ENCODE data around the gene MYT1.
"Not testable (repeated sequence)": the region's sequence is repeated elsewhere in the genome, so short reads cannot be mapped to it uniquely, and the experiment has no call there.

The MYT1 gene

DNA sequence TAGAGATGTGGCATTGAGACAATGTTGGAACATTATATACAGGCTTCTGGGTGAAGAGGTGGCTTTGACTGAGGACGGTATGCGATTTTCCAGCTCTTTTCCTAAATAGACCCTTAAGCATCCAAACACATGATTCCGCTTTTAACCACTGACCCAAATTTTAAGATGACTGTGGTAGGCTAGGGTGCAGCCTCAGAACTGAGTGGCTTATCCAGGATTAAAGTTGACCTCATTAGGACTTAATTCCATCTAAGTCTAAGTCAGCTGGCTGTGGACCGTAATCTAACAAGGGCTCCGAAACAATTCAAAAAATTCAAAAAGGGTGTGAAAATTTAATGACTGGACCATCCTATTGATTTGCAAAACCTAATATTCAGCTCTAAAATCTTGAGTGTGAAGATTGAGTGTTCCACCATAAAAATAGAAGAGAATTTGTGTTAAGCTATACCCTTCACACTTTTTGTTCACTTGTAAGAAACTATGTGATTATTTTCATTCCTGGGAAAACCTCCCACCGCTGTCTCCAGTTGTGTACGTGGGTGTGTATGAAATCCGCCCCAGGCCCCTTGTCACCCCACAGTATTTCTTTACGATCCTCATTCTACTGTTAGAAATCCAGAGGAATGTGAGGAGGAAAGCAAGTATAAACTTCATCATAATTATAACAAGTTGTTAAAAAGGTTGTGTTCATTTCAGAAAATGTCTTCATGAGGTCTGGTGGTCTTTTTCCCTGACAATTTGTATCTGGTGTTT is 94.0 kb downstream of the MYT1 start:
- in situ Hi-C loops (cut with MboI; ENCODE audit: low sequenced_read_pairs): no loop called here

DNA sequence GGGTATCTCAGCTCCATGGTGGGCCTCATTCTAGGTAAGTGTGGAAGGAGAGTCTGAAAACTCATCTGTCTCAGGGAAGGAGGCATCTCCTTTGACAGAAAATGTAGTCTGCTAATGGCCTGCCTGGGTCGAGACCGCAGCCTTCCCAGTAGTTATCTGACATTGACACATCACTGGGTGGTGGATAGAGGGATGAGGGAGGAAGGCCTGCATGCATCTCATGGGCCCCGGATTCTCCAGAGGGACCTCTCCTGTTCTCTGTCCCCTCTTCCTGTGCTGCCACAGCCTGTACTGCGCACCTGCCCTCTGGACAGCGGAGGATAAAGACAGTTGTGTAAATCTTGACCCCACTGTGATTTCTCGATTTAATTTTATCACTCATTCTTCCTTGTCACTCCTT is 96.0 kb downstream of the MYT1 start:
- in situ Hi-C loops (cut with MboI; ENCODE audit: low sequenced_read_pairs): no loop called here

DNA sequence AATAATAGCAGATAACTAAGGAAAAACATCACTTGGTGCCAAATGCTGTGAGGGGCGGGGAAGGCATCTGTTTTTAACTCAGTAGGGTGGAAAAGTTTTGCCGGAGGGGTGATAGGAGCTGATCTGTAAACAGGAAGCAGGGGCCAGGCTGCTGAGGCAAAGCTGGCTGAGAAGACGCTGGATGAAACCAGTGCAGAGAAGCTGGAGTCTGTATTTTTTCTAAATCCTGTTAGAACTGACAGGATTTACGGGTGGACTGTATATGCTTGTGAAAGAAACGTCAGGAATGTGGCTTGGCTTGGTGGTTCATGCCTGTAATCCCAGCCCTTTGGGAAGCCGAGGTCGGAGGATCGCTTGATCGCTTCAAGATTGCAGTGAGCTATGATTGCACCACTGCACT is 96.9 kb downstream of the MYT1 start:
- in situ Hi-C loops (cut with MboI; ENCODE audit: low sequenced_read_pairs): no loop called here

DNA sequence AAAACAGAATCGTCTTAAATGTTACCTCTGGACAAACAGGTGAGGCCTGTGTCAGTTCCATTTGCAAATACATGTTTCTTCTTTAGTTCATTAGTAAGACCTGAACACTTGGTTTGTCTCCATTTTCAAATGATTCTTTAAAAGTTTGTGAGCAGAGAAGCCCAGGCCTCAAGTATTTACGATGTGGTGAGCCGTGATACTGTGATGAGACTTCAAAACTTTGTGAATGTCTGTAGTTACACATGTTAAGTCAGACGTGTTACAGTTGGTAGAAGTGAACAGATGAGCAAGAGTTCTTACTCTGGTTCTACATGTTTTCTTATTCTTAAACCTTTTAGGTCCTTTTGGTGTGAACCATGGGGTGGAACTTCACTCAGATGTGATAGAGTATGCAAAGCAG is 99.8 kb downstream of the MYT1 start:
- in situ Hi-C loops (cut with MboI; ENCODE audit: low sequenced_read_pairs): no loop called here

DNA sequence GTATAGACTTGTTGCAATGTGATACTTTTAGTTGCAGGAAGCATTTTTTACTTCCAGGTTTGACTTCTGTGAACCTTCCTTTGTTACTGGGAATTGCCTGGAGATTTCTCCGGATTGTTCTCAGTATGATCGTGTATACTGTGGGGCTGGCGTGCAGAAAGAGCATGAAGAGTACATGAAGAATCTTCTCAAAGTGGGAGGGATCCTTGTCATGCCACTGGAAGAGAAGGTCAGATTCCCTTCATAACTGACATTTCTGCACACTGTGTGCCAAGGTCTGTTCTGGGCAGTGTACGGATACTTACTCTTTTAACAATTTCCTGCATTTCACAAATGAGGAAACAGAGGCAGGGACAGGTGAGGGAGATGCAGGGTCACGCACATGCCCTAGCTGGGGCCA is 100.9 kb downstream of the MYT1 start:
- in situ Hi-C loops (cut with MboI; ENCODE audit: low sequenced_read_pairs): no loop called here

DNA sequence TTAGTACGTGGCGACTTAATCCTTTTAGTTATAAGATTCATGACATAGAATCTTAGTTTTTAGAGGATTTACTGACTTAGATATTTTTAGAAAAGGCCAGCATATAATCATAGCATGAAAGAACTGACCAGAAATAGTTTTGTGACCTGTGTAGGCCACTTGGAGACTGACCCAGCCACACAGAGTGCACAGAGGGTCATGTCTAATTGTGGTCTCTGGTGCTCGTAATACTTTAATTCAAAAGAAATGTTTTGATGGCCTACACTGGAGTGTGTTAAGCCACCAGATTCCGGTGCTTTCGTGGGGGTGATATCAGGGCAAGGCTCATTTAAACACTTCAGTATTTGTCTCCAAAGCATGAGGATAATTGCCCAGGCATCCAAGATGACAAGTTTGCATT is 102.7 kb downstream of the MYT1 start:
- in situ Hi-C loops (cut with MboI; ENCODE audit: low sequenced_read_pairs): no loop called here

DNA sequence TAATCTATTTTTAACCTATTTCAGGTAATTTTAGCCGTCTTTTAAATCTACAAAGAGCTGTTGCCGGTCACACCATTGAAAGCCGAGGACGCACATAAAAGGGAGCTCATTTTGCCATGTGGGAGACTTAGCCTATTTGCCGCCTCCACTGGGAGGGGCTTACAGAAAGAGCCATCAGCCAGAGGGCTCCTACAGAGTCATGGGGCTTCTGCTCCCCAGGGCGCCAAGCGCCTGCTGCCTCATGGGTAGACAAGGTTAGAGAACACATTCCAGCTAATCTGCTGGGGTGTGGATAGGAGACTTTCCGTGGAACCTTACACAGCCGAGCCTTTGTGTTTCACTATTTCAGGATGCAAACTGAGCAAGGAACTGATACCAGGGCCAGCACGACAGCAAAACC is 103.9 kb downstream of the MYT1 start:
- in situ Hi-C loops (cut with MboI; ENCODE audit: low sequenced_read_pairs): no loop called here

DNA sequence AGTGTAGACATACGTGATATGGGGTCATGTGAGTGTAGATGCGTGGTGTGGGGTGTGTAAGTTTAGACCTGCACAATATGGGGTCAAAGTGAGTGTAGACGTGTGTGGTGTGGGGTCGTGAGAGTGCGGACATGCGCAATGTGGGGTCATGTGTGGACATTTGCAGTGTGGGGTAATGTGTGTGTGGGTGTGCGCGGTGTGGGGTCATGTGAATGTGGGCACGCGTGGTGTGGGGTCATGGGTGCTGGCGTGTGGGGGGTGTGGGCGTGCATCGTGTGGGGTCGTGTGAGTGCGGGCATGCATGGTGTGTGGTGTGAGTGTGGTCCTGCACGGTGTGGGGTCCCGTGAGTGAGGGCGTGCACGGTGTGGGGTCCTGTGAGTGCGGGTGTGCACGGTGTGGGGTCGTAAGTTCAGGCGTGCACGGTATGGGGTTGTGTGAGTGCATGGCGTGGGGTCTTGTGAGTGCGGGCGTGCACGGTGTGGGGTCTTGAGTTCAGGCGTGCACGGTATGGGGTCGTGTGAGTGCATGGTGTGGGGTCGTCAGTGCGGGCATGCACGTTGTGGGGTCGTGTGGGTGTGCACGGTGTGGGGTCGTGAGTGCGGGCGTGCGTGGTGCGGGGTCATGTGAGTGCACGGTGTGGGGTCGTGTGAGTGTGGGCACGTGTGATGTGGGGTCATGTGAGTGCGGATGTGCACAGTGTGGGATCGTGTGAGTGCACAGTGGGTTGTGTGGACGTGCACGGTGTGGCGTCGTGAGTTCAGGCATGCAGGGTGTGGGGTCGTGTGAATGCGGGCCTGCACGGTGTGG is 105.6 kb downstream of the MYT1 start:
- in situ Hi-C loops (cut with MboI; ENCODE audit: low sequenced_read_pairs): no loop called here

DNA sequence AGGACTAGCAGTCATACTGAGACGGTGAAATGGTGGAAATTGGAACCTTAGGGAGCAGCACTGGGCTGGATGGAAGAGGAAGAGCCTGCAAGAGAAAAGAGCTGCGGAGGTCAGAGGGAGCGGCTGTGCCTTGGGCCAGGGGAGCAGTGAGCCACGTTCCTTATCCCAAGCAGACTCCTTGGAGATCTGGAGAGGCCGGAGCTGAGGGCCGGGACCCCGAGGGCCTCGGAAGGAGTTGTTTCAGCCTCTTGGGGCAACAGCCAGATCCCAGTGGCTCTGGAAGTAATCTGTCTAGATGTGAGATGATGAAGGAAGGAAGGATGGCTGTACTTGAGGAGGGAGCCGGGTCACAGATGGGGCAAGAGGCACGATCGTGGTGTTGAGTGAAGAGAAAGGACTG is 107.4 kb downstream of the MYT1 start:
- in situ Hi-C loops (cut with MboI; ENCODE audit: low sequenced_read_pairs): no loop called here

DNA sequence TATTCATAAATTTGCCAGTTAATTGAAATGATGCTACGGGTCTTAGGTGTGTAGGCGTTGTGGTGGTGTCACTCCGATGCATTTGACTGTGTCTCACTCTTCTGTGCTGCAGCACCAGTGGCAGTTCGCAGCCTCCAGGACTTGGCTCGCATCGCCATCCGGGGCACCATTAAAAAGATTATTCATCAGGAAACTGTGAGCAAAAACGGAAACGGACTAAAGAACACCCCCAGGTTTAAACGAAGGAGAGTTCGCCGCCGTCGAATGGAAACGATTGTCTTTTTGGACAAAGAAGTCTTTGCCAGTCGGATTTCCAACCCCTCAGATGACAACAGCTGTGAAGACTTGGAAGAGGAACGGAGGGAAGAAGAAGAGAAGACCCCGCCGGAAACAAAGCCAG is 108.9 kb downstream of the MYT1 start:
- in situ Hi-C loops (cut with MboI; ENCODE audit: low sequenced_read_pairs): no loop called here

DNA sequence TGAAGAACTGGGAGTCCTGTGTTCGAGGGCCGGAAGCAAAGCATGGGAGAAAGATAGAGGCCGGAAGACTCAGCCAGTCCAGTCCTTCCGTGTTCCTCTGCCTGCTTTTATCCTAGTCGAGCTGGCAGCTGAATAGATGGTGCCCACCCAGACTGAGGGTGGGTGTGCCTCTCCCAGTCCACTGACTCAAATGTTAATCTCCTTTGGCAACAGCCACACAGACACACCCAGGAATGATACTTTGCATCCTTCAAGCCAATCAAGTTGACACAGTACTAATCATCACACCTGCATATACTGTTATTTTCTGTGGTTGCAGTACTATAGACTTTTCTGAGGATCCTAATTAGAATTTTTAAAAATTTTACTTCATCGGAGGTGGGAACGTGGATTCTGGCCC is 112.6 kb downstream of the MYT1 start:
- in situ Hi-C loops (cut with MboI; ENCODE audit: low sequenced_read_pairs): no loop called here

DNA sequence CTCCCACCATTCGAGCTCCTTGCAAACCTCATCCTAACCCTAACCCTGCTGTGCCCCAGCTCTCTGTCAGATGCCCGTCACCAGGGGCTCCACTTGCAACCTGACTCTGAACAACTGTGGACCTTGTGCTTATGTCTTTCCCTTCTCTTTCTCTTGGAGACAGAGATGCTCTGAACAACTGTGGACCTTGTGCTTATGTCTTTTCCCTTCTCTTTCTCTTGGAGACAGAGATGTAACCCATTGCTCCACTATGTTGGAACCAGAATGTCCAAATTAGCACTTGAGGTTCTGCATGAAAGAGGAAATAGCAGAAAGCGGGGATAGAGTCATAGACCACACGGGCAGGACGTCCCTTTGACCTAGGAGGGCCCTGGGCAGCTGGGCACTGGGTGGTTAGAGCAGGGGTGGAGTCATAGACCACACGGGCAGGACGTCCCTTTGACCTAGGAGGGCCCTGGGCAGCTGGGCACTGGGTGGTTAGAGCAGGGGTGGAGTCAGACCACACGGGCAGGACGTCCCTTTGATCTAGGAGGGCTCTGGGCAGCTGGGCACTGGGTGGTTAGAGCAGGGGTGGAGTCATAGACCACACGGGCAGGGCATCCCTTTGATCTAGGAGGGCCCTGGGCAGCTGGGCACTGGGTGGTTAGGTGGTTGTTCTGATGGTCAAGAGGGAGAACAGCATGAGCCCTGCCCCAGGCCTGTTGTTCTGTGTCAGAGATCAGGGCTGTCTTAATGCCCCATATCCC is 113.5 kb downstream of the MYT1 start:
- in situ Hi-C loops (cut with MboI; ENCODE audit: low sequenced_read_pairs): no loop called here

DNA sequence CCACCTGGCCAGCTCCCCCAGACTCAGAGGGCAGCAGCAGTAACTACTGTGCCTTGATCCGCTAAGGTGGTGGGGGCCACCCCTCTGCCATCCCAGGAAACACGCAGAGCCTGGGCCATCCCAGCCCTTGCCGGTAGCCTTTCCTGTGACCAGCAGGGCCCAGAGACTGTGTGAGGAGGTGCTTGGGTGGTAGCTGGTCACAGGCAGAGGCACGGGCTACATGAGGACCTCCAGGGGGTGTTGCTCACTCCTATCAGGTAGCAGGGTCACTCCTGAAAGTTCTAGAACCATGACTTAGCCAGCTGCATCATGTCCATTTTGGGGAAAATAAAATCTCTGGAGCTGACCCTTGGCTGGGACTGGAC is 114.0 kb downstream of the MYT1 start:
- in situ Hi-C loops (cut with MboI; ENCODE audit: low sequenced_read_pairs): no loop called here

DNA sequence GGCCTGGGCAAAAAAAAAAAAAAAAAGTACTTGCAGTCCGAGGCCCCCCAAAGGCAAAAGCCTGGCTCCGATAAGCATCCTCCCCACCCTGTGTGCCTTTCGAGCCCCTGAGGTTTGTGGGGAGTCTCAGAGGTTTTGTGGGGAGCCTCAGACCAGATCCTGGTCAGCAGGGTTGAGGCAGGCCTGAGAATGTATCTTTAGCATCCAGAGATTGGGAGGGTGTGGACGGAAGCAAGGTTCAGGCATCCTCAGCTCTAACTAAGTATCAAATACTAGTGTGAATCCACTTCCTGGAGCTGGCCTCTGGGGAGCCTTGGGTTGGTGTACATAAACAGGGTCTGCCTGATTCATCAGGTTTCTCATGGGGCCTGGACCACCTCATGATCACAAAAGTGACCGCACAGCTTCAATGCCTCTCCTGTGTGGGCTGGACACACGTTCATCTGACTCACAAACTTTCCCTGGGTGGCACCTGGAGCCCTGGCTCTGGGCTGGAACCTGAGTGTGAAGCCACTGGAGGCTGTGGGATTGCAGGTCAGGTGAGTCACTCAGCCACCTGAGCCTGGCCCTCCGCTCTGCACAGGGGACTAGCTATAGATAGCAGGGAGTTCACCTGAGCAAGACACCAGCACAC is 115.7 kb downstream of the MYT1 start:
- in situ Hi-C loops (cut with MboI; ENCODE audit: low sequenced_read_pairs): no loop called here

DNA sequence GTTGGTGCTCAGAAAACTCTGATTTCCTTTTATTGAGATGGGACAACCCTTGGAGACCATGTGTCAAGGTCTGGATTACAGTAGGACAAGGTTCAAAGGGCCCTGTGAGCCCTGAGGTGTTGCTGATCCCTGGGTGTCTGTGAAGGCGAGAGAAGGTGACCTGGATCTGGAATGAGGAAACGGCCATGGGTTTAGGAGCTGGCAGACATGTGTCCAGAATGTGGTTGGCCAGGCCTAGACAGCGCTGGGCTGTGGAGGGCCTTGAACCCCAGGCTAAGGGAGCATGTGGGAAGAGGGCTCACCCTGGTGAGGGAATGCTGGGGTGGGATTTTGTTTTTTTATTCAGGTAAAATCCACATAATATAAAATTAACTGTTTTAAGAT is 116.2 kb downstream of the MYT1 start:
- in situ Hi-C loops (cut with MboI; ENCODE audit: low sequenced_read_pairs): no loop called here

DNA sequence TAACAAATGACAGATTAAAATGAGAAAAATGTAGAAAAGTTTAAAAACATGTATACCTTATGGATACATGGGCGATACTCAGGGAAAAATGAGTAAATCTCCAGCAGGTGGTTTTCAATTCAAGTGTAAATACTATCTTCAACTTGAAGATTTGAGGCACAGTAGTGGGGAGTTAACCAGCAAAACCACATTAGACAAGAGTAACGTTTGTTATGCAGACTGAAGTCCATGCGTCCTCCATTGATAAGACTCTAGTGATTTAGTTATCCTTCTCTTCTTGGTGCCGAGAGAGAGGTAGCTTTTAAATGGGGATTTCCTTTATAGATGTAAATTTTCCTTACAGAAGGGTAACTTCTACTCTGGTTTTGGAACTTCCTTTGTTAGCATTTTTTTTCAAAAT is 119.4 kb downstream of the MYT1 start:
- in situ Hi-C loops (cut with MboI; ENCODE audit: low sequenced_read_pairs): no loop called here

DNA sequence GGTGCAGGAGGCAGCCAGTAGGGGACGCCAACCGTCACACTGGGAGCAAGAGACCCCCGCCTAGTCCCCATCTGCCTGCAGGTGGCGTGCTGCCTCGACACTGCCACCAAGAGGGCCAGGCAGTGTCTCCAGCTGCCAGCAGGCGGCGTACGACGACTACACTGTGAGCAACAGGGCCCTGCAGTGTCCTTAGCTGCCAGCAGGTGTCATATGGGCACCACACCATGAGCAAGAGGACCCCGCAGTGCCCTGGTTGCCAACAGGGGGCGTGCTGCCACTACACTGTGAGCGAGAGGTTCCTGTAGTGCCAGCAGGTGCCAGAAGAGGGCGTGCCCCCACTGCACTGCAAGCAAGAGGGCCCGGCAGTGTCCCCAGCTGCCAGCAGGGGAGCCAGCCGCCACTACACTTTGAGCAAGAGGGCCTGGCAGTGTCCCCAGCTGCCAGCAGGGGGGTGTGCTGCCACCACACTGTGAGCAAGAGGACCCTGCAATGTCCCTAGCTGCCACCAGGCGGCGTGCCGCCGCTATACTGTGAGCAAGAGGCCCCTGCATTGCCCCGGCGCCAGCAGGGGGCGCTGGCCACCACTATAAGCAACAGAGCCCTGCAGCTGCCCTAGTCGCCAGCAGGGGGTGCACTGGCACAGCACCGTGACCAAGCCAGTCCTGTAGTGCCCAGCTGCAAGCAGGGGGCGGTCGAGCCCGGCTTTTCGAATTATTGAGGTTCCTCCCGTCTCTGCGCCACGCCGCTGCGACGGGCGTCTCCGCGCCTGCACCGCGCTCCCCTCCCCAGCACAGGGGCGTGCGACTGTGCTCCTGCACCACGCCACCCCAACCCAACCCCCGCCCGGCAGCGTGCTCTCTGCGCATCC is 121.6 kb downstream of the MYT1 start:
- in situ Hi-C loops (cut with MboI; ENCODE audit: low sequenced_read_pairs): not testable (repeated sequence)

DNA sequence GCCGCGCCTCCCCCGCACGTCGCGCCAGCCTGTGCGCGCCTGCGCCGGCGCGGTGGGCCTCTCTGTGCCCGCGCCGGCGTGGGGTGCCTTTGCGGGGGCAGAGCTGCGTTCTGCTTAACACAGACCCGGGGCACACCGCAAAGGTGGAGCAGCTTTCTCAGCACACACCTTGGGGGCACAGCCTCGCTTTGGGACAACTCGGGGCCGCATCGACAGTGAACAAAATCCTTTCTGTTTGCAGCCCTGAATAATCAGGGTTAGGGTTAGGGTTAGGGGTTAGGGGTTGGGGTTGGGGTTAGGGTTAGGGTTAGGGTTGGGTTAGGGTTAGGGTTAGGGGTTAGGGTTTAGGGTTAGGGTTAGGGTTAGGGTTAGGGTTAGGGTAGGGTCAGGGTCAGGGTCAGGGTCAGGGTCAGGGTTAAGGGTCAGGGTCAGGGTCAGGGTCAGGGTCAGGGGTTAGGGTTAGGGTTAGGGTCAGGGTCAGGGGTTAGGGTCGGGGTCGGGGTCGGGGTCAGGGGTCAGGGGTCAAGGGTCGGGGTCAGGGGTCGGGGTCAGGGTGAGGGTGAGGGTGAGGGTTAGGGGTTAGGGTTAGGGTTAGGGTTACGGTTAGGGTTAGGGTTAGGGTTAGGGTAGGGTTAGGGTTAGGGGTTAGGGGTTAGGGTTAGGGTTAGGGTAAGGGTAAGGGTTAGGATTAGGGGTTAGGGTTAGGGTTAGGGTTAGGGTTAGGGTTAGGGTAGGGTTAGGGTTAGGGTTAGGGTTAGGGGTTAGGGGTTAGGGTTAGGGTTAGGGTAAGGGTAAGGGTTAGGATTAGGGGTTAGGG is 122.4 kb downstream of the MYT1 start:
- in situ Hi-C loops (cut with MboI; ENCODE audit: low sequenced_read_pairs): not testable (repeated sequence)

DNA sequence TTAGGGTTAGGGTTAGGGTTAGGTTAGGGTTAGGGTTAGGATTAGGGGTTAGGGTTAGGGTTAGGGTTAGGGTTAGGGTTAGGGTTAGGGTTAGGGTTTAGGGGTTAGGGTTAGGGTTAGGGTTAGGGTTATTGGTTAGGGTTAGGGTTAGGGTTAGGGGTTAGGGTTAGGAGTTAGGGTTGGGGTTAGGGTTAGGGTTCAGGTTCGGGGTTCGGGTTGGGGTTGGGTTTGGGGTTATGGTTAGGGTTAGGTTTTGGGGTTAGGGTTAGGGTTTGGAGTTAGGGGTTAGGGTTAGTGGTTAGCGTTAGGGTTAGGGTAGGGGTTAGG is 123.0 kb downstream of the MYT1 start:
- in situ Hi-C loops (cut with MboI; ENCODE audit: low sequenced_read_pairs): not testable (repeated sequence)

Data from HL-60/S4 treated with phorbol 12-myristate 13-acetate at 8.2 ng/mL for 4 days and 3 days (cell line).